ENCODE data around the gene SIMC1. TPM values are rescaled to one million over a fixed set of nuclear protein-coding genes. Genes with fewer than 3 reads are reported as not detected.
A peak's percentile ranks its signal among the peaks of the same experiment; 100 is the strongest.
"Not testable (repeated sequence)": the region's sequence is repeated elsewhere in the genome, so short reads cannot be mapped to it uniquely, and the experiment has no call there.

Gene SIMC1
- total RNA-seq, 1 experiment from 2014 or later = 5.4 TPM

GRCh38 chr5:176201811-176202210 is 36.4 kb upstream of the SIMC1 start:
- in situ Hi-C loops (cut with HindIII; ENCODE audit: low pct_unique_long_range_greater_than_20kb, low sequenced_read_pairs) = no loop called here
- no peak for DNase-seq (ENCODE audit: low read depth, low spot score)

- DNase-seq (ENCODE audit: low read depth, low spot score) = no peak
- in situ Hi-C loops (cut with HindIII; ENCODE audit: low pct_unique_long_range_greater_than_20kb, low sequenced_read_pairs) = no loop called here
These were observed 35.1 kb upstream of the SIMC1 start for GRCh38 chr5:176203086-176203485.

GRCh38 chr5:176203535-176203934 is 34.7 kb upstream of the SIMC1 start:
- DNase-seq (ENCODE audit: low read depth, low spot score); in situ Hi-C loops (cut with HindIII; ENCODE audit: low pct_unique_long_range_greater_than_20kb, low sequenced_read_pairs): not testable (repeated sequence)

- in situ Hi-C loops (cut with HindIII; ENCODE audit: low pct_unique_long_range_greater_than_20kb, low sequenced_read_pairs); DNase-seq (ENCODE audit: low read depth, low spot score): not testable (repeated sequence)
These were observed 23.7 kb upstream of the SIMC1 start for GRCh38 chr5:176214466-176215021.

- DNase-seq (ENCODE audit: low read depth, low spot score); in situ Hi-C loops (cut with HindIII; ENCODE audit: low pct_unique_long_range_greater_than_20kb, low sequenced_read_pairs): not testable (repeated sequence)
These were observed 21.8 kb upstream of the SIMC1 start for GRCh38 chr5:176216393-176216916.

- in situ Hi-C loops (cut with HindIII; ENCODE audit: low pct_unique_long_range_greater_than_20kb, low sequenced_read_pairs) = not testable (repeated sequence)
These were observed 21.0 kb upstream of the SIMC1 start for GRCh38 chr5:176217188-176217729.

GRCh38 chr5:176217764-176218163 is 20.5 kb upstream of the SIMC1 start:
- in situ Hi-C loops (cut with HindIII; ENCODE audit: low pct_unique_long_range_greater_than_20kb, low sequenced_read_pairs) = not testable (repeated sequence)

More at GRCh38 chr5:176217188-176217729, 21.0 kb upstream of the SIMC1 start:
- DNase-seq (ENCODE audit: low read depth, low spot score) = not testable (repeated sequence)

GRCh38 chr5:176222006-176222405 is 16.2 kb upstream of the SIMC1 start:
- in situ Hi-C loops (cut with HindIII; ENCODE audit: low pct_unique_long_range_greater_than_20kb, low sequenced_read_pairs); DNase-seq (ENCODE audit: low read depth, low spot score): not testable (repeated sequence)

More at GRCh38 chr5:176217764-176218163, 20.5 kb upstream of the SIMC1 start:
- not testable (repeated sequence) for DNase-seq (ENCODE audit: low read depth, low spot score)

GRCh38 chr5:176228358-176228757 is 9.9 kb upstream of the SIMC1 start:
- in situ Hi-C loops (cut with HindIII; ENCODE audit: low pct_unique_long_range_greater_than_20kb, low sequenced_read_pairs); DNase-seq (ENCODE audit: low read depth, low spot score): not testable (repeated sequence)

GRCh38 chr5:176233253-176233652 is 5.0 kb upstream of the SIMC1 start:
- in situ Hi-C loops (cut with HindIII; ENCODE audit: low pct_unique_long_range_greater_than_20kb, low sequenced_read_pairs); DNase-seq (ENCODE audit: low read depth, low spot score): not testable (repeated sequence)

- in situ Hi-C loops (cut with HindIII; ENCODE audit: low pct_unique_long_range_greater_than_20kb, low sequenced_read_pairs) = not testable (repeated sequence)
- DNase-seq (ENCODE audit: low read depth, low spot score) = peak; percentile 57
These were observed 3.1 kb upstream of the SIMC1 start for GRCh38 chr5:176235155-176235554.

- in situ Hi-C loops (cut with HindIII; ENCODE audit: low pct_unique_long_range_greater_than_20kb, low sequenced_read_pairs); DNase-seq (ENCODE audit: low read depth, low spot score): not testable (repeated sequence)
These were observed 540 bp downstream of the SIMC1 start for GRCh38 chr5:176238645-176239283.

GRCh38 chr5:176239304-176239703 is 1.1 kb downstream of the SIMC1 start:
- DNase-seq (ENCODE audit: low read depth, low spot score); in situ Hi-C loops (cut with HindIII; ENCODE audit: low pct_unique_long_range_greater_than_20kb, low sequenced_read_pairs): not testable (repeated sequence)

GRCh38 chr5:176244318-176244717 is 6.1 kb downstream of the SIMC1 start:
- DNase-seq (ENCODE audit: low read depth, low spot score); in situ Hi-C loops (cut with HindIII; ENCODE audit: low pct_unique_long_range_greater_than_20kb, low sequenced_read_pairs): not testable (repeated sequence)

GRCh38 chr5:176245074-176245473 is 6.8 kb downstream of the SIMC1 start:
- in situ Hi-C loops (cut with HindIII; ENCODE audit: low pct_unique_long_range_greater_than_20kb, low sequenced_read_pairs); DNase-seq (ENCODE audit: low read depth, low spot score): not testable (repeated sequence)

- DNase-seq (ENCODE audit: low read depth, low spot score); in situ Hi-C loops (cut with HindIII; ENCODE audit: low pct_unique_long_range_greater_than_20kb, low sequenced_read_pairs): not testable (repeated sequence)
These were observed 7.3 kb downstream of the SIMC1 start for GRCh38 chr5:176245489-176245888.

- in situ Hi-C loops (cut with HindIII; ENCODE audit: low pct_unique_long_range_greater_than_20kb, low sequenced_read_pairs); DNase-seq (ENCODE audit: low read depth, low spot score): not testable (repeated sequence)
These were observed 12.5 kb downstream of the SIMC1 start for GRCh38 chr5:176250691-176251090.

- DNase-seq (ENCODE audit: low read depth, low spot score); in situ Hi-C loops (cut with HindIII; ENCODE audit: low pct_unique_long_range_greater_than_20kb, low sequenced_read_pairs): not testable (repeated sequence)
These were observed 13.9 kb downstream of the SIMC1 start for GRCh38 chr5:176252171-176252570.

Measured in SK-MEL-5 (cell line).